Right ventricle myocardium superior (tissue), 1 donor: ENCODE results near the gene PIGQ. TPM values are rescaled to one million over a fixed set of nuclear protein-coding genes. Genes with fewer than 3 reads are reported as not detected.

Experiments used
- ATAC-seq: fragments of 200-7000 bp; cut with Tn5 transposase; one replicate; pipeline ENCODE4 v1.9.1; 2020; ENCODE audit warnings: mild to moderate bottlenecking; ENCODE audit not compliant: poor library complexity
- DNase-seq: peaks from one replicate; pipeline ENCODE4 v3.0.0-alpha.2; 2020
- intact Hi-C: fragments of 100-400 bp; cut with DNase I; formaldehyde crosslinking; loops from one replicate; pipeline ENCODE4 v1.11.2; 2022
- total RNA-seq: library from RNA; stranded (reverse); fragmentation: NEBNext Ultra II Directional; extraction: Animal tissue kit (Norgen Biotek cat#: 25700); gene quantifications from one replicate; pipeline ENCODE4 v1.2.1, GENCODE V29; 2021
- donor health status: DM: no; HTN: yes; CAD: no; lungs with severe emphysema.

The PIGQ gene
- total RNA-seq, 1 donor from 2014 or later: 18.0 TPM

- intact Hi-C loops: no loop called here
- DNase-seq: no peak
- ATAC-seq: peak; percentile 8
Measured at GRCh38 chr16:578232-578869, 8.6 kb downstream of the PIGQ start.

DNA sequence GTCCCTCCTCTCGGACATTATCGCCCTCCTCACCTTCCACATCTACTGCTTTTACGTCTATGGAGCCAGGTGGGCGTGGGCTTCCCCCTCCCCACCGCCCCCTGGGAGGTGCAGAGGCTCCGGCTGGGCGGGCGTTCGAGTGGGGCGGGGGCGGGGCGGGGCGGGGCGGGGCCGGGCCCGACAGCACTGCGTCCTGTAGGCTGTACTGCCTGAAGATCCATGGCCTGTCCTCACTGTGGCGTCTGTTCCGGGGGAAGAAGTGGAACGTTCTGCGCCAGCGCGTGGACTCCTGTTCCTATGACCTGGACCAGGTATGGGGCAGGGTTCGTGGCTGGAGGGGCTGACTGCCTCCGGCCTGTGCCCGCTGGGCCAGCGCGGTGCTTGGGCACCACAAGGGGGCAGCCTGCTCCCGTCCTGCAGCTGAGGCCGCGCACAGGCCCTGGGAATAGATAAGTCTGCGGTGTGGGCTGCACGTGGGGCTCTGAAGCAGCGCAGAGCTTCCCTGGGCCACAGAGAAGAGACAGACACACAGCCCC is 9.2 kb downstream of the PIGQ start:
- DNase-seq (peak; percentile 87), ATAC-seq (peak; percentile 90)
- intact Hi-C loops: no loop called here

DNA sequence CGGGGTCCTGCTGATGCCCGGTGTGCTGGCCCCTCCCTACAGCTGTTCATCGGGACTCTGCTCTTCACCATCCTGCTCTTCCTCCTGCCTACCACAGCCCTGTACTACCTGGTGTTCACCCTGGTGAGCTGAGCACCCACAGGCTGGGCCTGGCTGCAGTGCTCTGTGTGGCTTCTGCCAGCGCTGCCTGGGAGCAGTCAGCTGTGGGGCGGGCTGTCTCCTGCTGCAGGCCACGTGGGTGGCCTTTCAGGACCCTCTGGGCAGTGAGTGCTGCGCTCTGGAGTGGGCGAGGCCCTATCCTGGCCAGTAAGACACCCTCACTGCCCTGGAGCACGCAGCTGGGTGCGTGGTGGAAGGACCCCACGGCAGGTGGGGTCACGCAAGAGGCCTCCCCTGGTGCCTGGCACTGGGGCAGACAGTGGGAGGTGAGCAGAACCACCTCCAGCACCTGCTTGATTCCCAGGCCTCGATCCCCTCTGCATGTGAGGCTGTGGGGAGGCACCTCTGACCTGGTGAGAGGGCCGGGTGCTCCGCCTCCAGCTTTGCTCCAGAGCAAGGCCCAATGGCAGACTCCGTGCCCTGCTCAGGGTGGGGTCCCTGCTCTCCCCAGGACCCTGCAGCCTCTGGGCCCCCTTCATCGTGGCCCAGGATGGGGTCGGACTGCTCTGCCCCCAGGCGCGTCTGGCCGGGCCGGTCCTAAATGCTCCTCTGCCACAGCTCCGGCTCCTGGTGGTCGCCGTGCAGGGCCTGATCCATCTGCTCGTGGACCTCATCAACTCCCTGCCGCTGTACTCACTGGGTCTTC is 10.6 kb downstream of the PIGQ start:
- ATAC-seq (no peak), DNase-seq (no peak)
- intact Hi-C loops: no loop called here

DNA sequence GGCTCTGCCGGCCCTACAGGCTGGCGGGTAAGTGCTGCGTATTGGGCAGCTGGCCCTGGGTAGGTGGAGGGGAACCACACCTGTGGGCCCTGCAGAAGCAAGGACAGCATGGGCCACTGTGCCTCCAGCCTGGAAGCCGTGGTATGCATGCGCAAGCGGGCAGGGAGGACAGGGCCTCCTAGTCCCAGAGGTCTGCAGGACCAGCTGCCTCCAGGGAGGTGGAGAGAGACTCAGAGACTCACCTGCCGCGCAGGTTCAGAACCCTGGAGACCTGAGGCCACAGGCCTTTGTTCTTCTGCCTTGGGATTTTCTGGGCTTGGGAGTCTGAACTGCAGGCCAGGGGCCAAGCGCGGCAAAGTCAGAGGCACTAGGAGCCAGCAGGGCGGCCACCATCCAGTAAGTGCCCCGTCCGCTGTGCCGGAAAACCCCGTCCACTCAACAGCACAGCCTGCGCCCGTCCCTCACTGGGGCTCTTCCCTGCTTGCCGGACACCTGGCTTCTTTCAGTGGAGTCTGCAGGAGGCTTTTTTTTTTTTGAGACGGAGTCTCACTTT is 11.3 kb downstream of the PIGQ start:
- no peak for ATAC-seq
- intact Hi-C loops: no loop called here
- DNase-seq: no peak

DNA sequence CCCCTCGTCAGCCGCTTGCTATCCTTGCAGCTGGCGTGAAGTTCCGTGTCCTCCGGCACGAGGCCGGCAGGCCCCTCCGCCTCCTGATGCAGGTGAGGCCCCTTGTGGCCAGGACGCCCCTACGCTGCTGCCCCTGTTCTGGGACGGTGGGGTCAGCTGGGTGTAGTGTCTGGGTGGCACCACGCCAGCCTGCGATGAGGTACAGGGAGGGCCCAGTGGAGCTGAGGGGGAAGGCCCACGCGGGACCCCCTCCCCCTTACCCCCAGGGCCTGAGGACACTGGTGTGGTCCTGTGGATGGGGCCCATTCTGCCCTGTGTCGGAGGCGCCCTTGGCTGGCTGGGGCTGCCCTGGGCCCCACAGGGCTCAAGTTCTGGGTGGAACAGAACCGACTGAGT is 12.4 kb downstream of the PIGQ start:
- intact Hi-C loops: no loop called here
- no peak for DNase-seq
- ATAC-seq: no peak

GRCh38 chr16:582614-583331 is 13.0 kb downstream of the PIGQ start:
- intact Hi-C loops: no loop called here

GRCh38 chr16:583470-583814 is 13.7 kb downstream of the PIGQ start:
- intact Hi-C loops: no loop called here
- ATAC-seq (no peak), DNase-seq (no peak)

More at GRCh38 chr16:582614-583331, 13.0 kb downstream of the PIGQ start:
- DNase-seq: no peak
- ATAC-seq: peak; percentile 11

DNA sequence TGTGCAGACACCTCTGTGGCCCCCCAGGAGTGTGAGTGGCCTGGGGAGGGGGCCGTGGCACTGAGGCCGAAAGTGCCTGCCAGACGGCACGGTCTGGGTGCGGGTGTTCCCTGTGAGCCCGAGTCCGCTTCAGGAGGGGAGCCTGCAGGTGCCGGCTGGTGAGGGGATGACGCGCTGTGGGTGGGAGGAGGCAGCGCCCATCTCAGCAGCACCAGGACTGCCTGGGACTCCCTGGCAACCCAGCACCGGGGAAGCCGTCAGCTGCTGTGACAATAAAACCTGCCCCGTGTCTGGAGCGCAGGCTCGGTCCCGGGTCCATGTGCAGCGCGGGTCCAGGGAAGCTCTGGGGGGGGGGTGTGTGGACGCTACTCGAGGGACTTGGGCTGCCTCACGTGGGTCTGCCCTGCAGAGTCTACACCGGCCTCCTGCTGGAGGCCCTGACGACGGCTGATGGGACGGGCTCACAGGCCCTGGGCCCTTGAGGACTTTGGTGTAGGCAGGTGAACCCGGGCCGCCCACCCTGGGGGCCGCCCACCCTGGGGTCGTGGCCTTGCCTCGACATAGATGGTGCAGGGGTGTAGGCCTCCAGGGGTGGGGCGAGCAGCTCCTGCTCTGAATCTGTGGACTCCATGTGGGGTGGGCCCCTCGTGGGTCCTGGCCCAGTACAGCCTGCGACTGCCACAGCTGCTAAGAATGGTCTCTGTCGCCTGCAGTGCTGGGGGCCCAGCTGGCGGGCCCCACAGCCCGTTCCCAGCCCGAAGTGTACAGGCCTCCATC is 14.2 kb downstream of the PIGQ start:
- intact Hi-C loops: no loop called here

DNA sequence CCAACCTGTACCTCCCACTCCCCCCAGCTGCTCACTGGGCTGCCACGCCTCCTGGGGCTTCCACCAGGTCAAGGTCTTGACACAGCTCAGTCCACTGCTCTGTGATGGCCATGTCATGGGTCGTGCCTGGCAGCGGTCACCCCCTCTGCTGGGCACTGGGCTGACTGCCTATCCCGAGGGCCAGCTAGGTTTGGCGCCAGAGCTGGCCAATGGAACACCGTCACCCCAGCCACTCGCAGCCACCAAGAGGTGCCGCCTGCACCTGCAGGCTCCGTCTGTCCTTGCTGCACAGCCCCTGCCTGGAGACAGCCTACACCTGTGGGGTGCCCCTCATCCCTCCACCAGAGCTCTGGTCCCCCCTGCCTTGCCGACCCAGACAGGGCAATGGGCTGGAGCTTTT is 15.6 kb downstream of the PIGQ start:
- DNase-seq (no peak), ATAC-seq (no peak)
- intact Hi-C loops: loop anchor here (5.0 kb wide), 1 partner anchor 52 kb away; the partner anchor contains the start of gene METTL26

More for the DNA sequence above, 14.2 kb downstream of the PIGQ start:
- ATAC-seq: no peak
- DNase-seq: no peak

DNA sequence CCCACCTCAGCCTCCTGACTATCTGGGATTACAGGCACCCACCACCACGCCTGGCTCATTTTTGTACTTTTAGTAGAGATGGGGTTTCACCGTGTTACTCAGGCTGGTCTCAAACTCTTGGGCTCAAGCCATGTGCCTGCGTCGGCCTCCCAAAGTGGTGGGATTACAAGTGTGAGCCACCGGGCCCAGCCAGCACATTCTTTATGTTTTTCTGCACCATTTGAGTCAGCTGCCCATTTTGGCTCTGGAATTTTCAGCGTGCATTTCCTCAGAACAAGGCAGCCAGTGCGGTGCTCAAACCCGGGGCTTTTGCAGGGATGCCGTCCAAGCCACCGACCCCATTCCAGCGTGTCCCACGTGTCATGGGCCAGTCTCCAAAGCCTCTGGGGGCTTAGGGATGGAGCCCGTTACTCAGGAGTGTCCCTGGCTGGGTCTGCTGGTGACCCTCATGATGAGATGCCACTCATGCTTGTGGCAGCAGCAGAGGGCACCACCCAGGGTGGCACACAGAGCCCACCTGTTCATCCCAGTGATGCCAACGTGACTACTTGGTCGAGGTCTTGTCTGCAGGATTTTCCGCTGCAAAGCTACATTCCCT is 16.4 kb downstream of the PIGQ start:
- ATAC-seq (no peak), DNase-seq (no peak)
- intact Hi-C loops: loop anchor here (5.0 kb wide), 1 partner anchor 51 kb away; the partner anchor contains the start of gene METTL26

GRCh38 chr16:586645-587590 is 17.1 kb downstream of the PIGQ start:
- intact Hi-C loops: loop anchor here (5.0 kb wide), 1 partner anchor 50 kb away; the partner anchor contains the start of gene METTL26
- no peak for ATAC-seq
- DNase-seq: no peak

- no peak for DNase-seq
- no peak for ATAC-seq
- intact Hi-C loops: loop anchor here (5.0 kb wide), 1 partner anchor 49 kb away; the partner anchor contains the start of gene METTL26
Measured at GRCh38 chr16:588639-588888, 18.8 kb downstream of the PIGQ start.

DNA sequence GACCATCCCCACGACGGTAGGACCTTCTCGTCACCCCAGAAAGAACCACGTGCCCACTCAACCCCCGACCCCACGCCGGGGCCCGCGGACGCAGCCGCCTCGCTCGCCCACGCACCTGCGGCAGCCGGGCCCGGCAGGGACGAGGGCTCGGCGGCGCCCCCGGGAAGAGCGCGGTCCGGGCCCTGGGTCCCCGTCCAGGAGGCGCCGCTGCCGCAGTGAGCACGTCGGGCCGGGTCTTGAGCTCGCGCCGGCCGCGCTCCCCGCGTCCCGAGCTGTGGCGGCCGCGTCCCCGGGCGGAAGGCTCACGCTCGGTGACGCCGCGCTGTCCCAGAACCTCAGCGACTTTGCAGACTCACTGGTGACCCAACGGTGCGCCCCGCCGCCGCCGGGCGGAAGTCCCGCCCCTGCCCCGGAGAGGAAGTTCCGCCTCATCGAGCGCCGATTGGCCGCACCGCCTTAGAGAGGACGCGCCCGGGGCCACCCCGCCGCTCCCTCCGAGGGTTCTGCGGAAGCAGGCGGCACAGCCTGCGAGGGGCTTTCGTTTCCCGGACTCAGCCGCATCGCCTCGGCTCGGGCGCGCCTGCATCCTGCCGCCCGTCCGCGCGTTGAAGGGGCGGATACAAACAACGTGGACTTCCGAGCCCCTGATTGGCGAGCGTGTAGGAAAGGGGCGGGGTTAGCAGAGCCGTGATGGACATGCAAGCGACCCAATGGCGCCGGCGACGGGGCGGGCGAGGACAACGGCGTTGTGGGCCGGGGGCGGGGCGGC is 19.3 kb downstream of the PIGQ start:
- intact Hi-C loops: loop anchor here (5.0 kb wide), 1 partner anchor 48 kb away; the partner anchor contains the start of gene METTL26
- ATAC-seq (peak; percentile 93), DNase-seq (peak; percentile 98)

GRCh38 chr16:589658-590187 is 20.0 kb downstream of the PIGQ start, which contains the start of gene RAB40C:
TSS of gene RAB40C (plus strand) at chr16:590066. CDS start at chr16:590292, 226 bp downstream.
- peak; percentile 99 for DNase-seq
- intact Hi-C loops: loop anchor here (5.0 kb wide), 1 partner anchor 48 kb away; the partner anchor contains the start of gene METTL26
- ATAC-seq: peak; percentile 95

DNA sequence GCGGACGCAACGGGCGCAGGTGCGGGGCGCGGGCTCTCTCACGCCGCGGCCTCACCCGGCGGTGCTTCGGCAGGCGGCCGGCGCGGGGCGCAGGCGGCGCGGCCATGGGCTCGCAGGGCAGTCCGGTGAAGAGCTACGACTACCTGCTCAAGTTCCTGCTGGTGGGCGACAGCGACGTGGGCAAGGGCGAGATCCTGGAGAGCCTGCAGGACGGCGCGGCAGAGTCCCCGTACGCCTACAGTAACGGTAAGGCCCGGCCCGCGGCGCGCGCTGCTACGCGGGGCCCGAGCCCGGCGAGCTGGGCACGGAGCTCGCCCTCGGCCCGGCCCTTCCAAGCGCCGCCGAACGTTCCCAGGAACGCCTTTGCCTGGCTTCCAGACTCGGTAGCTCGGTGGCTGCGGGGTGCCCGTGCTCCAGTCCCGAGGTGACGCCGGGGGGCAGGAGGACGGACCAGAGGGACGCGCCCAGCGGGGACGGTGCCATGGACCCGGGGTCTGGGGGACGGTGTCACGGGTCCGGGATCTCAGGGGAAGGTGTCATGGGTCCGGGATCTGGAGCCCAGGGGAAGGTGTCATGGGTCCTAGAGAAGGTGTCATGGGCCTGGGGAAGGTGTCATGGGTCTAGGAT is 20.5 kb downstream of the PIGQ start:
- DNase-seq (peak; percentile 63), ATAC-seq (no peak)
- intact Hi-C loops: no loop called here
